ENCODE measurements around the gene MAPKBP1.
"Not testable (repeated sequence)": the region's sequence is repeated elsewhere in the genome, so short reads cannot be mapped to it uniquely, and the experiment has no call there.

Gene MAPKBP1, protein sequence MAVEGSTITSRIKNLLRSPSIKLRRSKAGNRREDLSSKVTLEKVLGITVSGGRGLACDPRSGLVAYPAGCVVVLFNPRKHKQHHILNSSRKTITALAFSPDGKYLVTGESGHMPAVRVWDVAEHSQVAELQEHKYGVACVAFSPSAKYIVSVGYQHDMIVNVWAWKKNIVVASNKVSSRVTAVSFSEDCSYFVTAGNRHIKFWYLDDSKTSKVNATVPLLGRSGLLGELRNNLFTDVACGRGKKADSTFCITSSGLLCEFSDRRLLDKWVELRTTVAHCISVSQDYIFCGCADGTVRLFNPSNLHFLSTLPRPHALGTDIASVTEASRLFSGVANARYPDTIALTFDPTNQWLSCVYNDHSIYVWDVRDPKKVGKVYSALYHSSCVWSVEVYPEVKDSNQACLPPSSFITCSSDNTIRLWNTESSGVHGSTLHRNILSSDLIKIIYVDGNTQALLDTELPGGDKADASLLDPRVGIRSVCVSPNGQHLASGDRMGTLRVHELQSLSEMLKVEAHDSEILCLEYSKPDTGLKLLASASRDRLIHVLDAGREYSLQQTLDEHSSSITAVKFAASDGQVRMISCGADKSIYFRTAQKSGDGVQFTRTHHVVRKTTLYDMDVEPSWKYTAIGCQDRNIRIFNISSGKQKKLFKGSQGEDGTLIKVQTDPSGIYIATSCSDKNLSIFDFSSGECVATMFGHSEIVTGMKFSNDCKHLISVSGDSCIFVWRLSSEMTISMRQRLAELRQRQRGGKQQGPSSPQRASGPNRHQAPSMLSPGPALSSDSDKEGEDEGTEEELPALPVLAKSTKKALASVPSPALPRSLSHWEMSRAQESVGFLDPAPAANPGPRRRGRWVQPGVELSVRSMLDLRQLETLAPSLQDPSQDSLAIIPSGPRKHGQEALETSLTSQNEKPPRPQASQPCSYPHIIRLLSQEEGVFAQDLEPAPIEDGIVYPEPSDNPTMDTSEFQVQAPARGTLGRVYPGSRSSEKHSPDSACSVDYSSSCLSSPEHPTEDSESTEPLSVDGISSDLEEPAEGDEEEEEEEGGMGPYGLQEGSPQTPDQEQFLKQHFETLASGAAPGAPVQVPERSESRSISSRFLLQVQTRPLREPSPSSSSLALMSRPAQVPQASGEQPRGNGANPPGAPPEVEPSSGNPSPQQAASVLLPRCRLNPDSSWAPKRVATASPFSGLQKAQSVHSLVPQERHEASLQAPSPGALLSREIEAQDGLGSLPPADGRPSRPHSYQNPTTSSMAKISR (N-terminal part only)

DNA sequence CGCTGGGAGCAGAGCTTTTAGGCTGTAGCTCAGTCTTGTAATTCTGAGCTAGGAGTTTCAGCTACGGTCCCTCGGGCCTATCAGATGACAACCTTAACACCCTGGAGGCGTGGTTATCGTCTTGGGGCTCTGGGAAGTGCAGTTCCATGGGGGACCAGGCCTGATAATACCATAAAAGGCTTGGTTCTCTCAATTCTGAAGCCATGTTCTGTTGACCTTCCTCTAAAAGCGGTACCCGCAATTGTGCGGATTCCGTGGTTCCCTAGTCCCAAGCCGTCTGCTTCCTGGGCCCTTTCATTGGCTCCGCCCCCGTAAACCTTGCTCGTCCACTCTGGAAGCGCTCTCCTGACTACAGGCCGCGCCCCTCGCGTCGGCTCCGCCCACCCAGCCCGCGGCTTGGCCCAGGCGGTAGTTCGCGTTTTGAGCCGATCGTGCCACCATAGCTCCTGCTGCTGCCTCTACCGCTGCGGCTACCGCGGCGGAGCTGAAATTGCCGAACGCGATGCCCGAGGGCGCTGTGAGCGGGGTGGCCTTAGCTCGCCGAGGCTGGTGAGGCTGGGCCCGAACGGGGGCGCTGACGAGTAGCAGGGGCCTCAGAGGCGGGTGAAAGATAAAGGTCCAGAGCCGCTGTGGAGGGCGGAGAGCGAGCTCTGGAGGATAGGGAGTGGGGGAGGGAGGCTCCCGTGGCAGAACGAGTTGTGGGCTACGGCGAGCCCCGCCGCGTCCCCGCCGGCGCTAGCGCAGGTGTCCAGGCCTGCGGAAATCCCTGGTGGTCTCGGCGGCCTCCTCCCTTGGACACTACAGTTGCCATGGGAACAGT, at the start of gene MAPKBP1:
MAPKBP1 (plus strand) TSS at position 423 of the 820 bp plus-strand sequence. CDS start 792 bp downstream, outside the sequence.
- DNase-seq (ENCODE audit: low spot score): peak; percentile 95

- DNase-seq (ENCODE audit: low spot score): no peak
These were observed 47.1 kb upstream of the MAPKBP1 start for GRCh38 chr15:41727143-41727542.

- DNase-seq (ENCODE audit: low spot score): not testable (repeated sequence)
These were observed 46.2 kb upstream of the MAPKBP1 start for GRCh38 chr15:41728061-41728460.

DNA sequence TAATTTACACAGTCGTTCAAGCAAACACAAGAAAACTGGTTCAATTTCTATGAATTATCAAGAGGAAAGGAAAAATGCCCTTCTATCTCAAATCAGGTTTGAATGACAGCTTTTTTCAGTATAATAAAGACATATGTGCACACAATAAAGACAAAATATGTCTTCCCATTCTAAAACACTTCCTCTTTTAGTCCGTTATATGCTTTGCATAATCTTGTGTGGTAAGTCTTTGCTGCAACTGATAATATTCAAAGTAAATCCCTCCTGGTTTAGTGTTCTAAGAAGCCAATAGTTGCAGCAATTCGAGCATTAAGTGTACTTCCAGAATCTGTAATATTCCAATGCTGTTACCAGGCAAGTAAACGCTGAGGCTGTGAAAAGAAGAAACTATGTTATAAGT, 43.7 kb upstream of the MAPKBP1 start:
- DNase-seq (ENCODE audit: low spot score): no peak

DNA sequence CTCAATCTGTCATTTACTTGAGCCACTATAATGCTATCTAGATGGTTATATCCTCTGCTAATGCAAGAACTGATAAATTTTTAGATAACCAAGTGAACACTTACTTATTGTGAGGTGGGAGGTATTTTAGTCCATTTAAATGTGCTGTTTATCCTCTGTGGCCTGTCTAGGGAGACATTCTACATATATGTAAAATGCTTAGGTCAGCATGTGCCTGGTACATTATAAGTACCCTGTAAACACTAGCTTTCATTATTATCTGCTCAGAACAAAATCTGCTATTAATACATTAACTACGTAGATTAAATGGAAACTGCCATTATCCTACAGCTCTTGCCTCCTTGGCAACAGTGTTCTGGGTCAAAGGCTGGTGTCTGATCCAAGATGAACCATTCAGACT, 41.8 kb upstream of the MAPKBP1 start:
- no peak for DNase-seq (ENCODE audit: low spot score)

DNA sequence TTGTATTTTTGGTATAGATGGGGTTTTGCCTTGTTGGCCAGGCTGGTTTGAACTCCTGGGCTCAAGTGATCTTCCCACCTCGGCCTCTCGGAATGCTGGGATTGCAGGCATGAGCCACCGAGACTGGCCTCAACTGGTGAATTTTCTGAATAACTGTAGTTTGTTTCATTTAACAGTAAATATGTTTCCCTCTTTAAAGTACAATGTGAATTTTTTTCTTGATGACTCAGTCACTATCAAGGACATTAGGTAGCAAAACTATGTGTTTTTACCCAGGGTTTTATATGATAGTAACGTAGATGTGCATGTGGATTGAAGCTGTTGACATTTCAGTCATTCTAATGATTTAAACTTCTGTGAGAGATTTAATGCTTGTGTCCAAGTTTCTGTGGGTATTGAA, 40.2 kb upstream of the MAPKBP1 start:
- DNase-seq (ENCODE audit: low spot score): no peak

- no peak for DNase-seq (ENCODE audit: low spot score)
These were observed 39.2 kb upstream of the MAPKBP1 start for GRCh38 chr15:41735046-41735445.

DNA sequence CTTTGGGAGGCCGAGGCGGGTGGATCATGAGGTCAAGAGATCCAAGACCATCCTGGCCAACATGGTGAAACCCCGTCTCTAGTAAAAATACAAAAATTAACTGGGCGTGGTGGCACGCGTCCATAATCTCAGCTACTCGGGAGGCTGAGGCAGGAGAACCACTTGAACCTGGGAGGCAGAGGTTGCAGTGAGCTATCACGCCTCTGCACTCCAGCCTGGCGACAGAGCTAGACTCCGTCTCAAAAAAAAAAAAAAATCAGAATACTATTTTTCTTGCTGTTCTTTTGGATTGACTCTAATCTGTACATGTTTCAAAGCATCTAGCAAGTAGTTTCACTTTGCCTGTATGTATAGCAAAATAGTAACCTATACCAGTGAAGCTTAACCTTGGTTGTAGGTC, 38.8 kb upstream of the MAPKBP1 start:
- DNase-seq (ENCODE audit: low spot score): not testable (repeated sequence)

GRCh38 chr15:41746802-41747201, 27.5 kb upstream of the MAPKBP1 start:
- peak; percentile 7 for DNase-seq (ENCODE audit: low spot score)

DNA sequence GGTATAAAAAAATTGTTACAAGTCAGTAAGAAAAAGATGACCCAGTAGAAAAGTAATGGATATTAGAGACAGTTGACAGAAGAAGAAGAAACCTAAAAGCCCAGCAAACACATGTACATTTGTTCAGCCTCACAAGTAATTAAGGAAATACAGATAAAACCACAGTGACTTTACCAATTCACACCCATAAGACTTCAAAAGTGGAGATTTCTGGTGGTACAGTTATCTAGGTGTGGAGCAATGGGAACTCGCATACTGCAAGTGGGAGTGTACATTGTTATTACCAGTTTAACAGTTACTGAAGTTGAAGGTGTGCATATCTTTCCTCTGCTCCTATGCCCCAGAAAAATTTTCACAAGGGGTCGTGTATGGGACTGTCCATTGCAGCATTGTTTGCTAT, 18.1 kb upstream of the MAPKBP1 start:
- DNase-seq (ENCODE audit: low spot score): no peak

DNA sequence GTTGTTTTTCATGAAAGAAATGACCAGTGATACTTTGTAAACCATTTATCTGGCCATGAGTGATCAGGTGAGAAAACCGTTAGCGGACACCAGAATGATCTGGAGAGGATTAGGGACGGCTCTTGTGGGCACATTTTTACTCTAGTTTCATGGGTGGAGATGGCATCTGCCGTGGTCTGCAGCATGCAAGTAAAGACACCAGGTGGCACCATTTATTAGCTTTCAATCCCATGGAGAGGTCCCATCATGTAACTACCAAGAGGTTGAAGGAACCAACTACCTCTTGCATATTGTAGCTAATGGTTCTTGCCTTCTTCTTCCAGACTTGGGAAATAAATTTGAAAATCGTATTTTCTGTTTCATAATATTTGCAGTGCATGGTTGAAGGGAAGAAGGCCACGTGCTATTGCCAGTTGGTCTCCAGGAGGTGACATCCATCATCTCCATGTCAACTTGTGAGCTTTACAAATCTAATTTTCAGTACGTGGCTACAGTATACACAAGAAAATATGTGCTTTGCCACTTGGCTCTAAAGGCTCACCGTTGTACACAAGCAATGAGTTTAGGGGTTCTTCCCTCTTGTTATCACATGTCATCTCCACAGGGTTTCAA, 1.5 kb upstream of the MAPKBP1 start:
- peak; percentile 76 for DNase-seq (ENCODE audit: low spot score)

DNA sequence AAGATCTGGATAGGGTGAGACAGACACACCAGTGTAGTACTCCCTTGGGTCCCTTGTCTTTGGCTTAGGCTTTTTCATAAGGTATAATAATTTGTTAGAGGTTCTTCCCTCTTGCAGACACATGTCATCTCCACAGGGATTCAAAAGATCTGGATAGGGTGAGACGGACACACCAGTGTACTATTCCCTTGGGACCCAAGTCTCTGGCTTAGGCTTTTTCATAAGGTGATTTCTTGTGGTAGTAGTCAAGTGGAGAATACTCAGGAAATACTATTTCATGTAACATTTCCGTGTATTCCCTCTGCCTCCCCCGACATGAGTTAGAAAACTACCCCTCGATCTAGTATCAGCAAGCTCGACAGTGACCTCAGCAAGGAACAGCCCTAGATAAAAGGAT, 954 bp upstream of the MAPKBP1 start:
- no peak for DNase-seq (ENCODE audit: low spot score)

- DNase-seq (ENCODE audit: low spot score): no peak
These were observed 589 bp upstream of the MAPKBP1 start for GRCh38 chr15:41773729-41774061.

GRCh38 chr15:41774882-41775417, 666 bp downstream of the MAPKBP1 start:
- DNase-seq (ENCODE audit: low spot score): no peak

- DNase-seq (ENCODE audit: low spot score): no peak
These were observed 1.4 kb downstream of the MAPKBP1 start for GRCh38 chr15:41775651-41776050.

- DNase-seq (ENCODE audit: low spot score): no peak
These were observed 3.2 kb downstream of the MAPKBP1 start for GRCh38 chr15:41777421-41777973.

GRCh38 chr15:41778521-41778920, 4.2 kb downstream of the MAPKBP1 start:
- DNase-seq (ENCODE audit: low spot score): no peak

GRCh38 chr15:41779662-41780157, 5.4 kb downstream of the MAPKBP1 start:
- DNase-seq (ENCODE audit: low spot score): no peak

- DNase-seq (ENCODE audit: low spot score): no peak
These were observed 6.0 kb downstream of the MAPKBP1 start for GRCh38 chr15:41780266-41780665.

GRCh38 chr15:41780727-41781126, 6.4 kb downstream of the MAPKBP1 start:
- DNase-seq (ENCODE audit: low spot score): no peak
